Activated CD8-positive, alpha-beta memory T cell treated with anti-CD3 and anti-CD28 coated beads, Interleukin-2, amount 50 U/mL, for 1 hour (primary cell): Measurements from ENCODE around the gene DDIT3.
"Not testable (repeated sequence)": the region's sequence is repeated elsewhere in the genome, so short reads cannot be mapped to it uniquely, and the experiment has no call there.

Experiments used
- DNase-seq: peaks from one replicate; pipeline ENCODE4 v3.0.0-alpha.2; 2020; ENCODE audit errors: extremely low read depth

Gene DDIT3, protein sequence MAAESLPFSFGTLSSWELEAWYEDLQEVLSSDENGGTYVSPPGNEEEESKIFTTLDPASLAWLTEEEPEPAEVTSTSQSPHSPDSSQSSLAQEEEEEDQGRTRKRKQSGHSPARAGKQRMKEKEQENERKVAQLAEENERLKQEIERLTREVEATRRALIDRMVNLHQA

DNA sequence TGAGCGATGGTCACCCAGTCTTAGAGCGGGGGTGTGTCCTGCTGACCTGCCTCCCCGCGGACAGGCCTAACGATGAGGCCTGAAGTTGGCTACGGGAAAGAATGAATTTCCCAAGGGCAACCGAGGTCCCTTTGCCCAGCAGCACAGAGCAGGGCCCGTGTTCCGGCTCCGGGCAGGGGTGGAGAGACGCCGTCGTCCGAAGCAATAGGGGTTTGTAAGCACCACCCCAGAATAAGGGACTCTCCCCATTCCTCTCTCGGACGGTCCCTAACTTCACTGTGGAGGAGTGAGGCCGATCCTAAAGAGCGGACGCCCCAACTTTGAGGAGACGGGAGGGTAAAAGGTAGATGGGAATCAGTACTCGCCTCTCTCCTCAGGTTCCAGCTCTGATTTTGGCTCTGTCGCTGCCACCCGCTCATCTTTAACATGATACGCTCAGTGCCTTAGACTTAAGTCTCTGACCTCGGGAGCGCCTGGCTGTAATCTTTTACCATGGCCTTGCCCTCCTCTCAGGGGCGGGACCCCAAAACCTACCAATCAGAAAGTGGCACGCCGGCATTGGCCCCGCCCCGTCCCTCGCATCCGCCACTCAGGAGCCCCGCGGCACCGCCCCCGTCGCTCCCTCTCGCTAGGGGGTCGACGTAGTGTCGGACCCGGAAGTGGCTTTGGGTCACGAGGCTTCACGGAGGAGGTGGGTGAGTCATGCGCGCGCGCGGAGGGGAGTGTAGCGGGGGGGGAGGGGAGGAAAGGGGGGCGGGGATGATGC, at the start of gene DDIT3:
Gene DDIT3 (minus strand): TSS at position 462 of the 766 bp plus-strand sequence. CDS start 3,108 bp downstream, outside the sequence.
- DNase-seq, result peak; percentile 99

DNA sequence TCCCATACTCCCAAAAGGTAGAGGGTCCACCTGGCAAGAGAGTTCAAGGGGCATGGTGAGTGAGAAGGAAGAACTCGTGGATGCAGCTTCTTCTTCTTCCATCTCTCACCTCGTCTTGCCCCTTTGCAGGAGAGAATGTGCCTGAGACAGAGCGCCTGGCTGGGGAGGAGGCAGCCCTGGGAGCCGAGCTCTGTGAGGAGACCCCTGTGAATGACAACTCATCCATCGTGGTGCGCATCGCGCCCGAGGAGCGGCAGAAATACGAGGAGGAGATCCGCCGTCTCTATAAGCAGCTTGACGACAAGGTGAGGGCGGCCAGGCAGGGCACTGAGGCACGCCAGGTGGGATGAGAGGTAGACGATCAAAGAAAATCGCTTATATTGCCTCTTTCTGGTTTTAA, 49.5 kb upstream of the DDIT3 start:
- DNase-seq, result no peak

DNA sequence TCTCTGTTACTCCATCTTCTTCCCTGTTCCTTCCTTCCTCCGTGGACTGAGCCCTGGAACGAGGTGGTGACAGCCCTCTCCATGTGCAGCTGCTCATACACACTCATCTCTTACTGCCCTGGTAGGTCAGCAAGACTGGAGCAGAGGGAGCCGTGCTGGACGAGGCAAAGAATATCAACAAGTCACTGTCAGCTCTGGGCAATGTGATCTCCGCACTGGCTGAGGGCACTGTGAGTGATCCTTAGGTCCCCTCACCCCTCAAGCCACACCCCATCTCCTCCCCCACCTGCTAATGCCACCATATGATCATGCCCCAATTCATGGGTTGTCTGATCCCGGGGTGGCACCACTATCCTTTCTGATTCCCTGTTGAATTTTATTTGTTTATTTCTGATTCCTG, 48.5 kb upstream of the DDIT3 start:
- DNase-seq, result no peak

DNA sequence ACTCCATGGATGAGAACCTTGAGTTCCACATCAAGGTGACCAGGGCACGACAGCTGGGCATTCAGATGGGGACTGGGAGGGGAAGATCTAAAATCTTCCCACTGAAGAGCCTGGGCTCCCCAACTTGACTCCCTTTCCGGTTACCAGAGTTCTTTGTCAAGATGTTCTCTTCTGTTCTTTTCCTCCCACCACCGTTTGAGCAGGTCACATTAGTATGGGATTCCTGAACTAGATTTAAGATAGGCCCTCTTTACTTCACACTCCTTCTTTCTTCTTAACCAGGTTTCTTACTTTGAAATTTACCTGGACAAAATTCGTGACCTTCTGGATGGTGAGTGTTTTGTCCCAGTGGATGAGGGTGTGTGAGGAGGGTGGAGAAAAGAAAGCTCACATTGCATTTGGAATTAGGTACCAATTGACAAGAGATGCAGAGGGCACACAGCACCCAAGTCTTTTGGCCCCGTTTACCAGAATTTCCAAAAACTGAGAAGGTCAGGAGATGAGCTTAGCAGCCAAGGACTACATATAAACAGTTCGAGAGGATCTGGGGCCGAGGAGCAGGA, 43.9 kb upstream of the DDIT3 start:
- no peak for DNase-seq

DNA sequence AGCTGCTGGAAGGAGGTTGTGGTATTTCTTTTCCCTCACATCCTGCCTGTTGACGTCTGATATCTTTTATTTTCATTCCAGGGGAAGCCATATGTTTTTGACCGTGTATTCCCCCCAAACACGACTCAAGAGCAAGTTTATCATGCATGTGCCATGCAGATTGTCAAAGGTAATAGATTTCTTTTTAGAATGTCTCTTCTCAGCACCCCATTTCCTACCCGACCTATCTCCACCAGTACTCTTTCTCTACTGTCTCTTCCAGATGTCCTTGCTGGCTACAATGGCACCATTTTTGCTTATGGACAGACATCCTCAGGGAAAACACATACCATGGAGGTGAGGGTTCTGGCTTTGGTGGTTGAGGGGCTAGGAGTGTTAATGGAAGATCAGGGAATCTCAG, 43.0 kb upstream of the DDIT3 start:
- no peak for DNase-seq

DNA sequence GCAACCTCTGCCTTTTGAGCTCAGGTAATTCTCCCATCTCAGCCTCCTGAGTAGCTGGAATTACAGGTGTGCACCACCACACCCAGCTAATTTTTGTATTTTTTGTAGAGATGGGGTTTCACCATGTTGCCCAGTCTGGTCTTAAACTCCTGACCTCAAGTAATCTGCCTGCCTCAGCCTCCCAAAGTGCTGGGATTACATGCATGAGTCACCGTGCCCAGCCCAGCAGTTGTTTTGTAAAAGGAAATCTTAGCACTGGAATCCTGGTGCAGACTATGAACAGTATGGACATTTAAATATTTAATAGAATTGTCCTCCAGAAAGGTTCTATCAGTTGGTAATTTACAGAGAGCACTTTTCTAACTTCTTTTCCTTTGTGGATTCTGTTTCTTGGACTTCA, 40.8 kb upstream of the DDIT3 start:
- DNase-seq, result not testable (repeated sequence)

DNA sequence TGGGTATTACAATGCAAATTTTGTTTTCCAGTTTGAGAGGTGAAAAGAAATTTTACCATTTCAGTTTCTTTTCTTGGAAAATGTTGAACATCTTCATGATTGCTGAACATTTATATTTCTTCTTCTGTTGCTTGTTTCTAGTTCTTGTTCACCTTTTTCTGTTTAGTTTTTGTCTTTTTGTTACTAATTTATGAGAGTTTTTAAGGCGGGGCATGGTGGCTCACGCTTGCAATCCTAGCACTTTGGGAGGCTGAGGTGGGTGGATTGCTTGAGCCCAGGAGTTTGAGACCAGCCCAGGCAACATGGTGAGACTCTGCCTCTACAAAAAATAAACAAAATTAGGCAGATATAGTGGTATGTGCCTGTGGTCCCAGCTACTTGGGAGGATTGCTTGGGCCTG, 40.2 kb upstream of the DDIT3 start:
- DNase-seq, result no peak

DNA sequence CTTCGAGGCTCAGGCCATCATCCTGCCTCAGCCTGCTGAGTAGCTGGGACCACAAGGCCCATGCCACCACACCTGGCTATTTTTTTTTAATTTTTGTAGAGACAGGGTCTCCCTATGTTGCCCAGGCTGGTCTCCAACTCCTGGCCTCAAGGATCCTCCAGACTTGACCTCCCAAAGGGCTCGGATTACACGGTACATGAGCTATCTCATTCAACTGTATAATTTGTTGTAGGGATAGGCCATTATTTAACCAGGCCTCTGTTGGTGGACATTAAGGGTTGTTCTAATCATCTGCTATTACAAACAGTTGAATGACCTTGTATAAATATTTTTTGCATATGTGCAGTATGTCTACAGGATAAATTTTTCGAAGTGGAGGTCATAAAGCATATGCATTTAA, 38.5 kb upstream of the DDIT3 start:
- DNase-seq, result no peak

DNA sequence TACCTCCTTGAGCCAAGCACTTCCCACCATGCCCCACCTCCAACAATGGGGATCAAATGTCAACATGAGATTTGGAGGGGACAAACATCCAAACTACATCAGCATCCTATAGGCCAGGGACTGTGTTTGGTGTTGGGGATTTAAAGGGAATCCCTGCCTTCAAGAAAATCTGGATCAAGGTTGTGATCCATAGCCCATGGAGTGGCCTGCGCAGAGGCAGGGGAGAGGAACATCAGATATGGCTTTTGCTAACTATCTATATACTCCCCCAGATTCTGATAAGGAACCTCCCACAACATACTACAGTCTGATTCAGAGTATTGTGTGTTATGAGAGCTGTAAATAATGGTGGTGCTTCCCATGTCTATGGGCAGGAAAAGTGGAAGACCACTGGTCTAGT, 34.6 kb upstream of the DDIT3 start:
- DNase-seq, result no peak

DNA sequence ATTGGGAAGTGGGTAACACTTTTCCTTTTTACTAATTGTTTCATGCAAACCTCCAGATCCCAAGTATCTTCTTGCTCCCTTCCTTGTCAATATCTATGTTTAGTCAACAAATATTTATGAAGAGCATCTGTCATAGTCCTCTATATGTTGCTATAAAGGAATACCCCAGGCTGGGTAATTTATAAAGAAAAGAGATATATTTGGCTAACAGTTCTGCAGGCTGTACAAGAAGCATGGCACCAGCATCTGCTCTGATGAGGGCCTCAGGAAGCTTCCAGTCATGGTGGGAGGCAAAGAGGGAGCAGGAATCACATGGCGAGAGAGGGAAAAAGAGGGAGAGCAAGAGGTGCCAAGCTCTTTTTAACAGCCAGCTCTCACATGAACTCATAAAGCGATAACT, 34.1 kb upstream of the DDIT3 start:
- DNase-seq, result no peak

DNA sequence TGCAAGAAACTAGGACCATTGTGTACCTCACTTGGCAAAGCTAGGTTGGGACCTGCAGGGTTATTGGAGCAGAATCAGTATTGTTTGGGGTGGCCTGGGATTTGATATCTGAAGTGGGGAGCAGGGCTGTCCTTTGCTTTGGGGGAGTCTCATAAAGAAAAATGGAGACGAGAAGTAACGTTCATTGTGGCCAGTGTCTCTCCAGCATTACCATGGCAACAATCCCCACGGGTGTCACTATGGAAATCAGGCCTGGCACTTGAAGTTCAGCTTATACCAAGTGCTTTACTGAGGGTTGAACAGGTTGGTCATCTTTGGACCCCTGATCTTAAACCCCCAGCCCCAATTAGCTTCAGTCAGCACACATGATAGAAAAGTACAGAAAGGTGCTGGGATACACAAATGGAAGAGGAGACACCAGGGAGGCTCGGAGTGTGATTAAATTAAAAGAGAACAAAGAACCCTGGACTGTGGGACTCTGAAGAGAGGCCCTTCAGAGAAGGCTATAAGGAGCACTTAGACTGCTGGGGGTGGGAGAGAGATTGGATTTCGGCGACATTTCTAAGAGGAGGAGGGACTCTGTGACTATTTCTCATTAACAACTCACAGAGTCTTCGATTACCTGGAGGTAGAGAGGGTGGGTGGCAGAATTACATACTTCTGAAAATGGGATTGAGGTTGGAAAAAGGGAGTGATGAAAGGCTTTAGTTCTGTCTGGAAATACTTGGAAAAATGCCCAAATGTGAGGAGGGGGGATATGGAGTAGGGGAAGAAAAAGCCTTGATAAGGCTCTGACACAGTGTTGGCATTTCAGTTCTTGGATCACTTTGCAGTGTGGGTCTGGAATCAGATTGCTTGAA, 33.3 kb upstream of the DDIT3 start:
- DNase-seq, result no peak

DNA sequence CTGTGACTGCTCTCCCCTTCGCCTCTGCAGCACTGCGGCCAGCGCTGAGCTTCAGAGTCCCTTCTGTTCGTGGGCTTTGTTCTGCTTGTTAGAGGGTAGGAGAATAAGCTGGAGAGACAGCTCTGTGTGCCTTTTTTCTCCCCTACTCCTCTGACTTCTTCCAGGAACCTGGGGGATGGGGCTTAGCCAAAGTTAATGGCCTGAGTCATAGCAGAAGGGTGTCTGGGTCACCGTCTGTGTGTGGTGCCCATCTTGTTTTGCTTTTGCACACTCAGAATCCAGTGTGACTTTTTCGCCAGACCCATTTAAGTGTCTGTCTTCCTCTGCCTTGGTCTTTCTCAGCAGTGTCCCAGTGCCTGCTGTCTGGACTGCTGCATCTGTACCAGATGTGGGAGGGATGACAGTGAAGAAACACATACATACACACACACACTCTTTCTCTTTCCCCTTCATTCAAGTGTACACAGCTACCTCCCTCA, 32.6 kb upstream of the DDIT3 start:
- no peak for DNase-seq

DNA sequence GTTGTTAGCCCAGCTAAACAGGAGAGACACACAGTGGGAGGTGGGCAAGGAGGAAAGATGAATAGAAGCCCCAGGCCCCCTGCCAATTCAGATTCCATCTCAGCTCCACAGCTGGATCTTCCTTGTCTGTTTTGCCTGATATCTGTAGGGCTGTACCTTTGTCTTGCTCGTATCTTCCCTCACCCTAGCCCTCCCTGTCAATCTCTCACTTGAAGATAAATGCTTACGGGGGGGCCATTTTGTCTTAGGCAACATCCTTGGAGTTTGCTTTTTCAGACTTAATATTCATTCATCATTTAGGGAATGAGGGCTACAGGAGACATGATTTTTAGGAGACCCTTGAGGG, 32.0 kb upstream of the DDIT3 start:
- no peak for DNase-seq

DNA sequence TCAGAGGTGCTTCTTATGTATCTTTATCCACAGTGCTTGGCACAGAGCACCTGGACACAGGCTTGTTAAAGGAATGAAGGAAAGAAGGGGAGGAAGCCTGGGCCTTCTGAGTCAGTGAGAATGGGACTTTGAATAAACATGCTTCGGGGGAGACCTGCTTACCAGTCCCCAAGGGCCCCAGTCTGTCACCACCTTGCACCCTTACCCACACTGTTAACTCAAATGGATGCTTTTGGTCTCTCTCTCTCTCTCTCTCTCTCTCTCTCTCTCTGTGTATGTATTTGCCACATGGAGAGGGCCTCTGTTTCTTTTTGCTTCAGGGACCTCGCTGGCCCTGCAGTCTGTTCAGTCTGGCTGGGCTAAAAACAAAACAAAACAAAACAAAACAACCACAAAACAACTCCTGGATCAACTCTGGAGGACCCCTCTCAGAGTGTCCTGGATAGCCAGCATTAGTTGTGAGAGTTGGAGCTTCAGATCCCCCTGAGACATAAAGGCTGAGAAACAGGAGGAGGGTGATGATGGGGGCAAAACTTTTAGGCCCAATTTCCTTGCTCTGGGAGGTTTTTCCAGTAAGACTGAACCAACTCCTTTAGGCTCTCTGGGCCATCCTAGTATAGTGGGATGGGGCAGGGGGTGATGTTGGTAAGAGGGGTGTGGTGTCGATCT, 31.5 kb upstream of the DDIT3 start:
- DNase-seq, result no peak

DNA sequence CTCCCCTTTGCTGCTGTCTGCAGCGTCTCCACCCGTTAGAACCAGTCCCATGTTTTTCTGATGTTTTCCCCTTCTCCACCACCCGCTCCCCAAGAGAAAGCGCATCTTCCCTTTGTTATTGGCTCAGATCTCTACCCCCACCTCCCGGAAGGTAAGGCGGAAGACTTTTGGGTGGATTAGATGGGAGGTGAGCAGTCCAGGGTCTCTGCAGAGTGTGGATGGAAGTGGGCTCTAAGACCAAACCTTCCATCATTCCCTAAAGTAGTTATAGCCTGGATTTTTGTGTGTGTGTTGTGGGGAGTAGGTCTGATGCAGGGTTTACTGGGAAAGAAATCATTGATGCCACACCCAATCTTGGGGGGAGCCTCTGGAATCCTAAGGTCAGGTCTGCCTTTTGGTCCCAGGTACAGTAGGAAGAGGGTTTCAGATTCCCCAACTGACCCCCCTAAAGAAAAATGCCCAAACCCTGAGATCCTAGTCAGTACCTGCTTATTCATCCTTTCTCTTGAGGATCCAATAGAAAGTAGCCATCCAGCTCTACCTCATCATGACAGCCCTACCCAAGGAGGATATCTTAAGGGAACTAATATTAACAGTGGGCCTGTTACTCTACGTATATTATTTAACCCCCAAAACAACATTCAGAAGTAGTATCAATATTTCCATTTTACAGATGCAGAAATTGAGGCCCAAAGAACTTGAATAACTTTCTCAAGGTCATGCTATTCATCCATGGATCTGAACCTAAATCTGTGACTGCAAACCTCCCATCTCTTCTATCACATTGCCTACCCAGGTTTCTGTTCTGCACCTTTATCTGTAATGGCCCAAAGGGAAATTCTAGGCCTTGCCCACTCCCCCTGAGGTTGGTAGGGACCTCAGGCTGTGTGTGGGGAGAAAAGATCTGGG, 30.6 kb upstream of the DDIT3 start:
- DNase-seq, result no peak

DNA sequence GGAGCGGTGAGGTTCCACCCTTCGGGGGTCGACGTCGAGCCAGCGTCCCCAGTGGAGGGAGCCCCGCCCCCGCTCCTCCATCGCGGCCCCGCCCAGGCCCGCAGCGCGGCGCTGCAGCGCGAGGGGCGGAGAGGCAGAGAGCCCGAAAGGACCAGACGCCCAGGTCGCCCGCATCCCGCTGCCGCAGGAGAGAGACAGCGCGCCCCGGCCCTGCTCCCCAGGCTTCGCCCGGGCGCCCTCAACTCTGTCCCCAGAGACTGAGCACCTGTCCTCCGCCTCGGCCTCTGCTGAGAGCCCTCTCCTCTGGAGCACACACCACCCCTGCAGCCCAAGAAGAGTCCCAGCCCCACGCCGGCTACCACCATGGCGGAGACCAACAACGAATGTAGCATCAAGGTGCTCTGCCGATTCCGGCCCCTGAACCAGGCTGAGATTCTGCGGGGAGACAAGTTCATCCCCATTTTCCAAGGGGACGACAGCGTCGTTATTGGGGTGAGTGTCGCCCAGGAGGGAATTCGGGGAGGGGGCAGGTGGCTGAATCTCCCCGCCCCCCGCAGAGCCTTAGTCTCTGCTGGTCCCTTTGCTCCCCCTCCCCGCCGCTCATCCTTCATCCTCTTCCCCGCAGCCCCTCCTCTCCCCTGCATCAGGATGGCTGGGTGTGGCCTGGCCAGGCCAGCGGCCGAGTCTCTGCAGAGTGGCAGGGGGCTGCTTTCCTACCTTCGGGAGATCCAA, 29.8 kb upstream of the DDIT3 start, which contains the start of gene KIF5A:
Gene KIF5A (plus strand): TSS at position 136 of the 732 bp plus-strand sequence. CDS start 228 bp downstream, at position 364.
- DNase-seq, result no peak

DNA sequence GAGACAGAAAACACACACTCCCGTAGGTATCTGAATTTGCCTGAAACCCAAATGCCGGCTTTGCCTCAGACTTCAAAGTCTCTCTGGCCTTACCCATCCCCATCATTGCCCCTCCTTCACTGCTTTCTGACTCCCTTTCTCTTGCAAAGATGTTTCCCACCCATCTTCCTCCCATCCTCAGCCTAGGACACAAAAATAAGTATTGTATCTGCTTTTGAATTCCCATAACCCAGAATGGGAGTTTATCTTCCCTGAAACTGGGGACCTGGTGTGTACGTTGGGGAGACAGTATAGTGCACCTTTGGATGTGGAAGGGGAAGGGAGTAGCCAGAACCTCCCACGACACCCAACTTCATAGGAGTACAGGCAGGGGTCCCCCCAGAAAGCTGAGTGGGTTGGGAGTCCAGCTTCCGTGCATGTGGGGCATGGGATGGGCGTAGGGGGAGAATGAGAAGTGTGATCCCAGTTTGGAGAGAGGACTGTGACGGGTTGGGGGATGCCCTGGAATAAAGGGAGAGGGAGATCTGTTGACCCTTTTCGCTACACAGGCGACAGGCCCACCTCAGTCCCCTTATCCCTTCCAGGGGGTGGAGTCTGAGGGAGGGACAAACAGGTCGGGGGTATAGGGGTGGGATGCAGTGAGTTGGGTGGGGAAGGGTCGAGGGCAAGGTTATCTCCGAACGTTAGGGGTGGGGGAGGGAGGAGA, 29.0 kb upstream of the DDIT3 start:
- no peak for DNase-seq

DNA sequence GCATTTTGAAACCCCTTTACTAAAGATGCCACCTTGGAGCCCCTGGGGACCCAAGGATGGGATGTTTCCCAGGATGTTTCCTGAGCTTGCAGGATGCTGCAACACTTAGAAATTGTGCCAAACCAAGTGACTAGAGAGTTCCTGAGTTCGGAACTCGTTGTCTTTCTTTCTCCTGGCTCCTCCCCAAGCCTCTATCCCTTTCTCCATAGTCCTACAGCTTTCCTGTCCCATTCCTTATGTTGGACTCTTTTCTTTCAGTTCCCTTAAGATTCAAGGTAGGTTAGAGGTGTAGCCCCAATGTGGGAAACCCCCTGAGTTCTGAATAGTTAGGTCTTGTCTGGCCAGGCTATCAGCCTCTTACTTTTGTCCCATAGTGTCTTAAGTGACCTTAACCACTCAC, 28.2 kb upstream of the DDIT3 start:
- DNase-seq, result no peak

DNA sequence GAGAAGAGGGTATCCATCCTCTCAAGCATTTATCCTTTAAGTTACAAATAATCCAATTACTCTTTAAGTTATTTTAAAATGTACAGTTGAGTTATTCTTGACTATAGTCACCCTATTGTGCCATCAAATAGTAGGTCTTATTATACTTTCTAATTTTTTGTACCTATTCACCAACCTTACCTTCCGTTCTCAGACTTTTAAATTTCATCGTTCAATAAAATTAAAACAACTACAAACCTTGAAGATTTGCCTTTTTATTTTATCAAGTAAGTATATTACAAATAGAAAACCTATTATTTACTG, 27.6 kb upstream of the DDIT3 start:
- DNase-seq, result no peak
